NOMO-1 treated with dmso at 0.1 percent for 144 hours (cell line): Measurements from ENCODE around the gene SCGB1C2.

Experiments used
- DNase-seq: peaks from one replicate; lab custom pipeline; 2025; ENCODE audit not compliant: unreplicated experiment; lab: John Stamatoyannopoulos, UW

The SCGB1C2 gene

GRCh38 chr17:170130-170670 lies 32.8 kb downstream of the SCGB1C2 start:
- no peak for DNase-seq

- no peak for DNase-seq
These were observed 34.5 kb downstream of the SCGB1C2 start for GRCh38 chr17:171871-172270.

GRCh38 chr17:172401-172800 lies 35.0 kb downstream of the SCGB1C2 start:
- no peak for DNase-seq

- no peak for DNase-seq
These were observed 36.0 kb downstream of the SCGB1C2 start for GRCh38 chr17:173166-173911.

- DNase-seq = no peak
These were observed 39.8 kb downstream of the SCGB1C2 start for GRCh38 chr17:177155-177554.

- no peak for DNase-seq
These were observed 40.4 kb downstream of the SCGB1C2 start for GRCh38 chr17:177762-178161.

- no peak for DNase-seq
These were observed 41.1 kb downstream of the SCGB1C2 start for GRCh38 chr17:178292-179065.

GRCh38 chr17:179066-179432 lies 41.7 kb downstream of the SCGB1C2 start:
- DNase-seq = no peak

- no peak for DNase-seq
These were observed 42.5 kb downstream of the SCGB1C2 start for GRCh38 chr17:179781-180380.

- DNase-seq = no peak
These were observed 43.2 kb downstream of the SCGB1C2 start for GRCh38 chr17:180381-181244.

- DNase-seq = no peak
These were observed 44.1 kb downstream of the SCGB1C2 start, which contains the start of gene DOC2B for GRCh38 chr17:181245-182049. TSS of gene DOC2B (minus strand) at chr17:181650. CDS start at chr17:181479, 171 bp downstream.

GRCh38 chr17:182050-182751 lies 44.8 kb downstream of the SCGB1C2 start:
- DNase-seq = no peak

- DNase-seq = no peak
These were observed 45.7 kb downstream of the SCGB1C2 start for GRCh38 chr17:183021-183420.

GRCh38 chr17:185445-186138 lies 48.2 kb downstream of the SCGB1C2 start:
- no peak for DNase-seq

- DNase-seq = no peak
These were observed 49.8 kb downstream of the SCGB1C2 start for GRCh38 chr17:187130-187529.
